LHCN-M2 (cell line): Measurements from ENCODE around the gene UBE2H. TPM values are rescaled to one million over a fixed set of nuclear protein-coding genes. Genes with fewer than 3 reads are reported as not detected.

Experiments used
- DNase-seq: peaks from one replicate; pipeline ENCODE4 v3.0.0-alpha.2; 2012; ENCODE audit warnings: low read depth
- total RNA-seq: library from RNA; depleted of rRNA; stranded (reverse); fragments of >200 nt; gene quantifications from 2 replicates; pipeline ENCODE4 v1.2.3, GENCODE V29; 2014

Gene UBE2H
- total RNA-seq, 1 experiment from 2014 or later, result 61.3 TPM

DNA sequence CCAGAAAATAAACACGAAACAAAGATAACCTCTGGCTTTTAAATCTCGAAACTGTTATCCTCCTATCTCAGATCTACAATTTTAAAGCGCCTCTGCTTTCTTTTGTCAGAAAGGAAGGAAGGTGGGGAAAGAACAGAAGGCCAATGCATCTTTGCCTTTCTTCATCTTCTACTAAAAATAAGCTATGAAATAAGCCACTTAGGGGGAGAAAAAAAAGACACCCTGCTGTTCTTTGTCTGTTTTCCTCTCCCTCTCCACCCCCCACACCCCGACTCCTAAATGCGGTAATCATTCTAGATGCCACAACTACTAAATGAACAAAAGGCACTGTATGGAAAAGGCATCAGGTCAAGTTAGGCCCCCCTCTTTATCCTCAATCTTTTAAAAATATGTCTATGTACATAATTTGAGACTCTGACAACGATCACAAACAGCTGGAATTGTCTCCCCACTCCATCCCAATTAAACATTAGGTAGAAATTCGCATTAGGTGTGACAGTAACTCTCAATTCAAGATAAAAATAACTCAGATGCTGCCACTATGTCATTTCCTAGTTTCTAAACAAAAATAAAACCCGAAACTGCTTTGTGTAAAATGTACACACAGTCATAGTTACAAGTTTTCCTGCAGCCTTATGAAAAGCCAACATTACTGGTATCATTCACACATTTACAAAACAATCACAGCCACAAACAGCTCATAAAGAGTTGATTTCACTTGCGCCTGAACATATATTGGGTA, 2.4 kb downstream of the UBE2H start:
- no peak for DNase-seq

GRCh38 chr7:129949292-129950133, 3.2 kb downstream of the UBE2H start:
- DNase-seq, result peak; percentile 82

- DNase-seq, result peak; percentile 93
These were observed 3.9 kb downstream of the UBE2H start for GRCh38 chr7:129948877-129949291.

- no peak for DNase-seq
These were observed 4.4 kb downstream of the UBE2H start for GRCh38 chr7:129948338-129948737.

DNA sequence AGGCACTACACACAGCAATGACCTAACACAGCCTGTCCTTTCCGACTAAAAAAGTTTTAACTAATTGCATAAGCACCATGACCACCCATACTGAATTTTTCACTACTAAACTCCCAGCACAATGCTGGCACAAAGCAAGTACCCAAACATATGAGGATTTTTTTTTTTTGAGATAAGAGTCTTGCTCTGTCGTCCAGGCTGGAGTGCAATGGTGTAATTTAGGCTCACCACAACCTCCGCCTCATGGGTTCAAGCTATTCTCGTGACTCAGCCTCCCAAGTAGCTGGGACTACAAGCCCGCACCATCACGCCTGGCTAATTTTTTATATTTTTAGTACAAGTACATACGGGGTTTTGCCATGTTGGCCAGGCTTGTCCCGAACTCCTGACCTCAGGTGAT, 5.1 kb downstream of the UBE2H start:
- DNase-seq, result no peak

DNA sequence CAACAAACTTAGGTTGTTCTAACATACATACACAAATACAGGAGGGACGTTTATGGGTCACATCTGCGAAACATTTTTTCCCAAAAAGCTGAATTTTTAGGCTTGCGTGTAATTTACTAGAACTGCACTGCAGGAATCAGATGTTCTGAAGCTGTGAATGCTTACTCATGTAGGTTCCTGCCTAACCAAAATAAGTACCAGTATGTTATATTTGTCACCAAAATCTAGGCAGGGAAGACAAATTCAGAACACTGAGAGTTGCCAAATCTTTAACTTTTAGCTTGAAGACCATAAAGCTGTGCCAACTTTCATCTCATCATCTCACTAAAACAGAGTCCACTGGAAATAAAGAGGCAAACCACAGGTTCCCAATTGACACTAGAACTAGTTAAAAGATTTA, 5.7 kb downstream of the UBE2H start:
- DNase-seq, result no peak

- no peak for DNase-seq
These were observed 6.5 kb downstream of the UBE2H start for GRCh38 chr7:129946282-129946681.

GRCh38 chr7:129943352-129943751, 9.4 kb downstream of the UBE2H start:
- DNase-seq, result no peak

DNA sequence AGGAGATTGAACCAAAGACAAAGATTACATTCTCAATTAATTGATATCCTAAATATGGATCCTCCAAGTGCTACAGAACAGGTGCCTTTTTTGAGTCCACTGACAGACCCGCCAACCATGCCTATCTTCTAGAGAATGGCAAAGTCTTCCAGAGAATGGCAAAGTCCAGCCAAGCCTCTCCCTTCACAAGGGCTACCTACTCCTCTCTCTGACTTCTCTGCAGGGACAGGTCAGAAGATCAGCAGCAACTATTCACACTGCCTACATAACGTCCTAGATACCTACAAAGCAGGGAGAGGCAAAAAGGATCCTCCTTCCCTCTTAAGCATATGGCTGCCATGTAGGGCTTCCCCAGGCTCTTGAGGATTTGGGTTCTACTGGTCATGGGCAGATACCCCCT, 12.4 kb downstream of the UBE2H start:
- no peak for DNase-seq

DNA sequence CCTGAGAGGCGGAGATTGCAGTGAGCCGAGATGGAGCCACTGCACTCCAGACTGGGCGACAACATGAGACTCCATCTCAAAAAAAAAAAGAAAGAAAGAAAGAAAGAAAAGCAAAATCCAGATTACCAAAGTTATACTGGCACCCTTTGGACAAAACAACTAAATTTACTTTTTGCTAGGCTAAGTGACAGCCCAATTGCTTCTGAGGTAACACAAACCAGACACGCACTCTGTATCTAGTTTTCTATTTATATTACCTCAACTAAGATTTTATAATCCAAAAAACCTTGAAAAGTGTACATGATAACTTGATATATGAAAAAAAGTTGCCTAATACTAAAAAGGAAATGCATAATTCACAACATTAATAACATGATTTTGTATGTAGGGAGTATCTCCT, 12.9 kb downstream of the UBE2H start:
- DNase-seq, result no peak

DNA sequence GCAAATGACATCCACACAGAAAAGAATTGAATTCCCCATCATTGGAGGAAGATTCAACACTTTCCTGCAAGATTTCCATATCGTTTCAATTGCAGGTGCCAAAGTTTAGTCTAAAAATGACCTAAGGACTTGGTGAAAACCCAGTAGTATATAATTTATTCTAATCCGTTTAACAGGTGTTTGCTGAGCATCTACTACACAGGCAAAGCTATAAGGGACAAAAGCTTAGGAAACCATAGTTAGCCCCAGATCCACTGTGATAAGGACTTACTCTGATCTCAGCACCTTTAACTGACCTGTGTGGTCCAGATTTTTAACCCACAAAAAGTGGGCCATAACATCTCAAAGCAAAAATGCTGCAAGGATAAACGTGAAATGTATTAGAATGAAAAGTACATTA, 19.1 kb downstream of the UBE2H start:
- no peak for DNase-seq

DNA sequence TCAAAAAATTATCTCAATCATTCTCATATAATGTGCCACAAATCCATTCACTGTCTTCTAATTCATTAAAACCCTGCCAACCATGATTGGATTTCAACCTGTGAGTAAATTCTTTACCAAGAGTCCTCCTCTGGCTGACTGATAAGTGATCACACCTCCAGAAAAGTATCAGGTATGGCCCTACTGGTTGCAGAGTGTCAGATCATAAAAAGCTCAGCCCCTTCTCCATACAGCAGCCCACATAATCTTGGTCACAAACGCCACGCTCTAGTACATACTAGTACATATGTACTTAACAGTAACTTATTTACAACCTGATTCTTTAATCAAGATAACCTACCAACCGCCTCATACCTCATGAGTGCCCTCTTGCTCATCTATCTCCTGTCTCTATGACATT, 26.1 kb downstream of the UBE2H start:
- DNase-seq, result no peak

DNA sequence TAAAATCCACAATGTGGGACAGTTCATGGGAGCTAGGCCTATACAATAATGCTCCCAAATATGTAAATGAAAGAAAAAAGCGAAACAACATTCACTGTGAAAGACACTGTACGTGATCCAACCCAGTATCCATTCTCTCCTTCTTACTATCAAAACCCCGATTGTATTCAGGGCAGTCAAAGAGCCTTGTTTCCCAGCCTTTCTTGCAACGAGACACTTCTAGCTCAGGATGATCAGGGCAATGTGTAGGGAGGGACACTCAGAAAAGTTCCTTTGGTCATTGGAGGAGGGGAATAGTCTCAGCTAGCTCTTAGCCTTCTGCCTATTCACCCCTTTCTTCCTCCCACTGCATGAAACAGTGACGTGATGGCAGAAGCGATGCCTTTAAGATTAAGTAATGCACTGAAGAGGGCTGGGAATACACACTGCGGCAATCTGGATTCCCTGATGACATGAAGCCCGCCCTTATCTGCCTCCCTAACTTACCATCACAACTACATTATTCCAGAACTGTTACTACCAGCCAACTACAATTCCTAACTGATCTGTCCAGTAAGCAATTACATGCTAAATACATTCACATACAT, 27.3 kb downstream of the UBE2H start:
- DNase-seq, result no peak

DNA sequence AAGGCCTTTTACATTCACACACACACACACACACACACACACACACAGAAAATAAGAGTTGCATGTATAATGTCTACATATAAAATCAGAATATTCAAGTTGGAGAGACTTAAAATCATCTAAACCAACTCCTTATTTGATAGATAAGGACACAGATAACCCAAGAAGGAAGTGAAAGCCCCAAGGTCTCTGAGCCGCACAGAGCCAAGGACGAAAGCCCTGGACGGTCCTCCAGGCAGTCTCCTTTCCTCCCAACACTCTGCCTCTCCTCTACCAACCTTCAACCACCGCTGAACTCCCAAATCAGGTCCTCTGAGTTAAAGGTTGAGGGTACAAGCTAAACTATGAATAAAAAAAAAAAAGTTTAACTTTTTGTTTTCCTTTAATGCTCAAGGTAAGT, 28.2 kb downstream of the UBE2H start:
- DNase-seq, result no peak

- DNase-seq, result peak; percentile 77
These were observed 29.1 kb downstream of the UBE2H start for GRCh38 chr7:129923709-129924108.

DNA sequence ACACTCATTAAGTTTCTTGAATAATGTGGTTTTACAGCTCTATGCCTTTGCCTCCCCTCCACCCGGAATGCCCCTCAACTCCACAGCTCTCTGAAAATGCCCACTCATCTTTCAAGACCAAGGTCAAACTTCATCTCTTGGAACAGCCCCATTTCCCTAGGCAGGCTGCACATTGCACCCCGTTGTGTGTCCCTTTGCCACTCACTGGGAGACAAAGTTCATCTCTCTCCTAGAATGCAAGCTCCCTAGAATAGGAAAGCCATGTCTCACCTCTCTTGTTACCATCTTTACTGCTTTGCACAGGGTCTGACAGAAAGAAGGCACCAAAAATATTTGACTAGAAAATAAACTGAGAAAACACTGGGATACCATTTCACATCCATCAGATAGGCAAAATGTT, 33.3 kb downstream of the UBE2H start:
- DNase-seq, result no peak

DNA sequence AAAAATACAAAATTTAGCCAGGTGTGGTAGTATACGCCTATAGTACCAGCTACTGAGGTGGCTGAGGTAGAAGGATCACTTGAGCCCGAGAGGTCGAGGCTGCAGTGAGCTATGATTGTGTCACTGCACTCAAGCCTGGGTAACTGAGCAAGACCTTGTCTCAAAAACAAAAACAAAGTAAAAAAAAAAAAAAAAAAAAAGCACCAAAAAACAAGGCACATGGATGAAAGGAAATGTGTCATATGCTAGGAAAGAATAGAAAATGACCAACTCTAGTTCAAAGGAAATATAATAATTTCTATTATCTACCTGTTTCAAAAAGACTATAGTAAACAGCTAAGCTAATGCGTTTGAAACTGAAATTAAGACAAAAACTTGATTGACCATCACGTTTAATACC, 33.8 kb downstream of the UBE2H start:
- no peak for DNase-seq

DNA sequence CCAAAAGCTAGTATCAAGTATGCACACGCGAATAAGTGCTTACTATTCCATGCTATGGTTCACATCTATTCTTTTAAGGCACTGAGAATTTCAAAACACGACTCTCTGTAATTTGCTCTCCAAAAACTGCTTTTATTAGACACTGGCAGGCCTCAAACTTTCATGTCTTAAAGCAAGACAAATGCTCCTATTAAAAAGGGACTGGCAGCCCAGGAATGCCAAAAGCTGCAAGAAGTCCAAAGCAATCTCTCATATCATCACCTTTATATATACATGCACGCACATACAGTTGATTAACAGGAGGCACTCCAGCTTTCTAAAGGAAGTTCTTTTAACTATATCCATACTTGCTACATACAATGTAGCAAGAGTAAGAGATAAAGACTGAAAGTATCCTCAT, 34.8 kb downstream of the UBE2H start:
- DNase-seq, result no peak

GRCh38 chr7:129914536-129915272, 38.1 kb downstream of the UBE2H start:
- peak; percentile 75 for DNase-seq

DNA sequence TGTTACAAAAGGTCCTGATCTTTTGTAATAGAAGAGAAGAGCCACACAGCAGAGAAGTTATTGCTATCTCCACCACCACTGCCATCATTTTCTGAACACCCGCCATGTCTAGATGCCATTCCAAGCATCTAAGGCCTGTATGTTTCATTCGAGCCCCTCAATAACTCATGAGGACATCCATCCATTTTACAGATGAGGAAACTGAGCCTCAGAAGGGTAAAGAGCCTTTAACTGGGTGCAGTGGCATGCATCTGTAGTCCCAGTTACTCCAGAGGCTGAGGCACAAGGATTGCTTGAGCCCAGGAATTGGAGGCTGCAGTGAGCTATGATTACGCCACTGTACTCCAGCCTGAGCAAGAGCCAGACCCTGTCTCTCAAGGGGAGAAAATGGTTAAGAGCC, 39.3 kb downstream of the UBE2H start:
- no peak for DNase-seq

DNA sequence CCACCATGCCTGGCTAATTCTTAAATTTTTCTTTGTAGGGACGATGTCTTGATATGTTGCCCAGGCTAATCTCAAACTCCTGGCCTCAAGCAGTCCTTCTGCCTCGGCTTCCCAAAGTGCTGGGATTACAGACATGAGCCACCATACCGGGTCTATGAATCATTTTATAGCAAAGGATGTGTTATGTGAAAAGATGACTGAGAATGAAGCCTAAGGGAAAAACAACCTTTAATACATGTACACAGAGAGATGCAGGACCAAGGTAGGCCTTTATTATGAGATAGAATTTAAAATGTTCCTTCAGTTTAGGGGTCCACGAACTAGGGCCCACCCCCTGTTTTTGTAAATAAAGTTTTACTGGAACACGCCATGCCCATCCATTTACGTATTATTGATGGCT, 41.0 kb downstream of the UBE2H start:
- no peak for DNase-seq

GRCh38 chr7:129909669-129910068, 43.1 kb downstream of the UBE2H start:
- DNase-seq, result no peak
